Activated CD8-positive, alpha-beta T cell treated with anti-CD3 and anti-CD28 coated beads for 36 hours (primary cell): ENCODE results near the gene DCN. TPM values are rescaled to one million over a fixed set of nuclear protein-coding genes. Genes with fewer than 3 reads are reported as not detected.

ENCODE experiments used
- ATAC-seq: fragments of 200-7000 bp; cut with Tn5 transposase; one replicate; pipeline ENCODE4 v1.10.0; 2021; ENCODE audit warnings: mild to moderate bottlenecking, moderate library complexity
- CTCF ChIA-PET: fragments of 350-600 bp; sonication (Branson Sonifier 250); formaldehyde crosslinking; loops from one replicate; lab custom pipeline; 2021; ENCODE audit warnings: antibody characterized with exemption; lab: Charles Lee
- POLR2A ChIA-PET: fragments of 350-600 bp; sonication (Branson Sonifier 250); formaldehyde crosslinking; loops from one replicate; lab custom pipeline; 2021; ENCODE audit warnings: antibody characterized with exemption; lab: Charles Lee
- DNase-seq: peaks from one replicate; pipeline ENCODE4 v3.0.0-alpha.2; 2020
- H3K27ac Mint-ChIP-seq: one replicate; pipeline ENCODE4 v1.8.0; 2021; ENCODE audit warnings: mild to moderate bottlenecking, mixed read lengths
- H3K27me3 Mint-ChIP-seq: one replicate; pipeline ENCODE4 v1.8.0; 2021; ENCODE audit warnings: mixed read lengths
- H3K36me3 Mint-ChIP-seq: one replicate; pipeline ENCODE4 v1.8.0; 2021; ENCODE audit warnings: low read depth, mixed read lengths
- H3K4me1 Mint-ChIP-seq: one replicate; pipeline ENCODE4 v1.8.0; 2021; ENCODE audit warnings: low read depth, mixed read lengths
- H3K4me3 Mint-ChIP-seq: one replicate; pipeline ENCODE4 v1.8.0; 2021; ENCODE audit warnings: mild to moderate bottlenecking, moderate library complexity, mixed read lengths
- H3K9me3 Mint-ChIP-seq: one replicate; pipeline ENCODE4 v1.8.0; 2021; ENCODE audit warnings: mixed read lengths
- intact Hi-C: fragments of 100-400 bp; cut with micrococcal nuclease; formaldehyde crosslinking; loops from one replicate; pipeline ENCODE4 v1.10.0; 2022
- total RNA-seq, 2 experiments: library from RNA; stranded (reverse); gene quantifications; one replicate each; pipeline ENCODE4 v1.2.3, GENCODE V29; 2021
- TF ChIP-seq, protein P1 (sequence below): fragments of 200-600 bp; IDR thresholded peaks from one replicate; pipeline ENCODE4 v1.8.0; 2022; ENCODE audit warnings: antibody characterized with exemption, mild to moderate bottlenecking

DCN gene
- total RNA-seq, 2 experiments from 2014 or later = not detected

DNA sequence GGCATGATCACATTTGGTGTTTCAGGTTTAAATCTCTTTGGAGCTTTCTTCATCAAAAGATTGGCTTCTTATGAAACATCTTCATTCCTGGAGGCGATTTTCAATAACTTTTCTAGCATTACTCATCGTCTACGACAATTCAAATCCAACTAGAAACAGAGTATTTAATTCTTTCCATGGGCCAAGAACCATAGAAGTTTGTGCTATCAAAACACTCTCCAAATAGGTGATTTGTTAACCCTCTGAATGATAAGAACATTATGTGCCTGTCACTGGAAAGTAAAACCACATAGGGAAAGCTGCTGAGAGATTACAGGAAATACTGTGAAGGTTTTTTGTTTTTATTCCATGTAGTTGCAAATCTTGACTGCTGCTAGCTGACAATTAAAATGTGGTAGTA lies 6.9 kb upstream of the DCN start:
- ATAC-seq = no peak
- intact Hi-C loops = no loop called here
- Mint-ChIP-seq H3K4me1 (no peaks in the 10 kb centered on the region), H3K36me3 (no peaks in the 10 kb centered on the region), H3K4me3 (no peak overlapping the region), H3K27me3 (peaks cover 1% of the 10 kb centered on the region), H3K9me3 (no peaks in the 10 kb centered on the region), H3K27ac (no peak overlapping the region)
- ChIA-PET CTCF (no interaction called here), POLR2A (no interaction called here)
- TF ChIP-seq, protein P1, sequence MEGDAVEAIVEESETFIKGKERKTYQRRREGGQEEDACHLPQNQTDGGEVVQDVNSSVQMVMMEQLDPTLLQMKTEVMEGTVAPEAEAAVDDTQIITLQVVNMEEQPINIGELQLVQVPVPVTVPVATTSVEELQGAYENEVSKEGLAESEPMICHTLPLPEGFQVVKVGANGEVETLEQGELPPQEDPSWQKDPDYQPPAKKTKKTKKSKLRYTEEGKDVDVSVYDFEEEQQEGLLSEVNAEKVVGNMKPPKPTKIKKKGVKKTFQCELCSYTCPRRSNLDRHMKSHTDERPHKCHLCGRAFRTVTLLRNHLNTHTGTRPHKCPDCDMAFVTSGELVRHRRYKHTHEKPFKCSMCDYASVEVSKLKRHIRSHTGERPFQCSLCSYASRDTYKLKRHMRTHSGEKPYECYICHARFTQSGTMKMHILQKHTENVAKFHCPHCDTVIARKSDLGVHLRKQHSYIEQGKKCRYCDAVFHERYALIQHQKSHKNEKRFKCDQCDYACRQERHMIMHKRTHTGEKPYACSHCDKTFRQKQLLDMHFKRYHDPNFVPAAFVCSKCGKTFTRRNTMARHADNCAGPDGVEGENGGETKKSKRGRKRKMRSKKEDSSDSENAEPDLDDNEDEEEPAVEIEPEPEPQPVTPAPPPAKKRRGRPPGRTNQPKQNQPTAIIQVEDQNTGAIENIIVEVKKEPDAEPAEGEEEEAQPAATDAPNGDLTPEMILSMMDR = no peak
- no peak for DNase-seq

DNA sequence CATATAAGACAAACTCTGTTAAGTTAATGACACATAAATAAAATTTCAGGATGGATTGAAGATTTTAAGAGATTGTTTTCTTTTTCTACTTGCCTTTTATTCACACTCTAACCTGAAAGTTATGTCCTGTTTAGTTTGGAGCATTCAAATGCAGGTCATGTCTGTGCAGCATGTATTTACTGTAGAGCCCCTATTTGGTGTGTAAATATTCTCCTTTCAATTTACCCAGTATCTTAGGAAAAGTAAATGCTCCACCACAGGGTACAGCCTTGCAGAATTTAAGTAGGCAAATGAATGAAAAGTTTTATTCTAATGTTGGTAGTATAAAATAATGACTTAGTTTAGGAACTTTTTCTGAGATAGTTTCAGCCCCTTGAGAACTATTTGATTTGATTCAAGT lies 6.2 kb upstream of the DCN start:
- no peak for ATAC-seq
- H3K27ac Mint-ChIP-seq = no peak overlapping the region
- H3K4me3 Mint-ChIP-seq = no peak overlapping the region
- H3K27me3 Mint-ChIP-seq = peaks cover 1% of the 10 kb centered on the region
- DNase-seq = no peak
- no peaks in the 10 kb centered on the region for H3K4me1 Mint-ChIP-seq
- ChIA-PET CTCF (no interaction called here), POLR2A (no interaction called here)
- intact Hi-C loops = no loop called here
- H3K36me3 Mint-ChIP-seq = no peaks in the 10 kb centered on the region
- TF ChIP-seq, protein P1 = no peak
- no peaks in the 10 kb centered on the region for H3K9me3 Mint-ChIP-seq

DNA sequence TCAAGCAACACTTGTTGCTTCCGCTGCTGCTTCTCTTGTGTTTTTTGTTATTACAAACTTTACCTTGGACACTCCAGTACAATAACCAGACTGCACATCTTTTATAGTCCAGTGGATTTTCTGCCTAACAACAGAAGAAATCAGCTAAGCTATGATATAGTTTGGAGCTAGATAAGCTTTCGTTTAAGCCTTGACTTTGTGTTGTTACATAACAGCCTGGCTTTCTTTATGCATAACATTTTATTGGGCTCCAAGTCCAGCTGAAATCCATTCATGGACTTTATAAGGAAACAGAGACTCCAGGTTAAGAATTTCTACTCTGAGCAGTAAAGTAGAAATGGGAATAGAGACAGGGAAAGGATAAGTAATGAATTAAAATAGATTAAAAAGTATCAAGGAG lies 3.5 kb upstream of the DCN start:
- POLR2A ChIA-PET = no interaction called here
- CTCF ChIA-PET = no interaction called here
- intact Hi-C loops = no loop called here
- DNase-seq (no peak), ATAC-seq (no peak)
- Mint-ChIP-seq H3K27me3 (peaks cover 1% of the 10 kb centered on the region), H3K4me3 (no peak overlapping the region), H3K9me3 (no peaks in the 10 kb centered on the region), H3K4me1 (no peaks in the 10 kb centered on the region), H3K27ac (no peak overlapping the region), H3K36me3 (no peaks in the 10 kb centered on the region)
- TF ChIP-seq, protein P1 = no peak

DNA sequence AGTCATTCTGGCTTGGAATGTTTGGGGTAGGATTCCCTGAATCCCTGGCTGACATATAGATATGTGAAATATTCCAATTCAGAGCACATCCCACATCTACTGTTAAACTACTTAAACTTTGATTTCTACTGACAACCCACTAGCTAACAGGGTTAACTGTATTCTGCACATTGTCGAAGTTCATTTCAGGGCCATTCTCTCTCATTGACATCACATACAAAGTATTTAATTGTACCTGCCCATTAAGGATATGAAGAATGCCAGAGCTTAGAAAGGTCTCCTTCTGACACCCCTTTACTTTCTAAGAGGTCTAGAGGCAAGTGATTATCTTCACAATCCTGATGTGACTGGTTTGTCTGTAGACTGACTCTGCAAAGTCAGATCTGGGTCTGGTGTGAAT lies 2.8 kb upstream of the DCN start:
- intact Hi-C loops = no loop called here
- no peaks in the 10 kb centered on the region for H3K9me3 Mint-ChIP-seq
- H3K27ac Mint-ChIP-seq = no peak overlapping the region
- H3K27me3 Mint-ChIP-seq = peaks cover 1% of the 10 kb centered on the region
- H3K36me3 Mint-ChIP-seq = no peaks in the 10 kb centered on the region
- H3K4me1 Mint-ChIP-seq = no peaks in the 10 kb centered on the region
- POLR2A ChIA-PET = no interaction called here
- TF ChIP-seq, protein P1 = no peak
- no peak overlapping the region for H3K4me3 Mint-ChIP-seq
- CTCF ChIA-PET = no interaction called here
- DNase-seq = no peak
- ATAC-seq = no peak

DNA sequence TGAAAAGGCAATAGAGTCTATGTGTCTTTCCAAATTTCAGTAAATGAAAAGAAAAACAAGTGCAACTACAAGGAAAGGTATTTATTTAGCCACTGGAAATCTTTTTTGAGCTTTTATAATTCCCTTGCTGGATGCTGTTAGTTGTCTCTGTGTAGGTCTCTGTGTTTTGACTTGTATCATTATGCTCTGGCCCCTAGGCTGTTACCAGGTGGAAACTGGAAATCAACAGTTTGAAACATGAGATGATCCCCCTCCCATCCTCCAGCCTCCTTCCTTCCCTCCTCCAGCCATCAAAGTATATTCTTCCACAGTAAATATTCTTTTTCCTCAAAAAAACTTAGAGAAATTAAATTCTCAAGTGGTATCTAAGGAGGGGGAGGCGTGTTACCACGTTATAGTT lies 934 bp upstream of the DCN start:
- Mint-ChIP-seq H3K9me3 (no peaks in the 10 kb centered on the region), H3K27ac (no peak overlapping the region), H3K4me1 (no peaks in the 10 kb centered on the region), H3K4me3 (no peak overlapping the region), H3K36me3 (no peaks in the 10 kb centered on the region), H3K27me3 (no peaks in the 10 kb centered on the region)
- no peak for ATAC-seq
- DNase-seq = no peak
- ChIA-PET CTCF (no interaction called here), POLR2A (no interaction called here)
- intact Hi-C loops = no loop called here
- TF ChIP-seq, protein P1 = no peak
